ENCODE data around the gene PRDM16.

GRCh38 chr1:3231826-3232225, 162.8 kb downstream of the PRDM16 start:
- no peak for TF ChIP-seq CTCF (IDR thresholded peaks at IDR 0.05)
- no peak for TF ChIP-seq RCOR1 (IDR thresholded peaks at IDR 0.05; ENCODE audit: low read length)
- TF ChIP-seq SIN3A (IDR thresholded peaks at IDR 0.05; ENCODE audit: borderline replicate concordance, low read depth, low read length): no peak

Measured in SK-N-SH (cell line).